Raji (cell line): ENCODE results near the gene ZNF701.

ENCODE experiments used
- POLR2A ChIP-seq: IDR thresholded peaks from 2 replicates; pipeline ENCODE4 v1.6.1; 2011; ENCODE audit warnings: low read depth, low read length, control low read depth; ENCODE audit not compliant: insufficient read depth

The ZNF701 gene

GRCh38 chr19:52570000-52570861, at the start of gene ZNF701:
TSS of gene ZNF701 (plus strand) at chr19:52570287. CDS start at chr19:52574148, 3,861 bp downstream.
- TF ChIP-seq POLR2A: peak; percentile 96

- TF ChIP-seq POLR2A: no peak
Observed at GRCh38 chr19:52522551-52522950, 47.5 kb upstream of the ZNF701 start.

- no peak for TF ChIP-seq POLR2A
Observed at GRCh38 chr19:52524086-52524485, 46.0 kb upstream of the ZNF701 start.

GRCh38 chr19:52527134-52527955, 42.7 kb upstream of the ZNF701 start, which contains the start of gene ZNF808:
TSS of gene ZNF808 (plus strand) at chr19:52527668. CDS start at chr19:52543285, 15,617 bp downstream.
- TF ChIP-seq POLR2A: peak; percentile 77

- TF ChIP-seq POLR2A: no peak
Observed at GRCh38 chr19:52527956-52528351, 42.1 kb upstream of the ZNF701 start.

- no peak for TF ChIP-seq POLR2A
Observed at GRCh38 chr19:52532480-52532879, 37.6 kb upstream of the ZNF701 start.

GRCh38 chr19:52533901-52534300, 36.2 kb upstream of the ZNF701 start:
- TF ChIP-seq POLR2A: no peak

GRCh38 chr19:52535771-52536447, 34.2 kb upstream of the ZNF701 start:
- peak; percentile 73 for TF ChIP-seq POLR2A

- no peak for TF ChIP-seq POLR2A
Observed at GRCh38 chr19:52536448-52536800, 33.7 kb upstream of the ZNF701 start.

- TF ChIP-seq POLR2A: no peak
Observed at GRCh38 chr19:52541608-52542007, 28.5 kb upstream of the ZNF701 start.

GRCh38 chr19:52542984-52543664, 27.0 kb upstream of the ZNF701 start:
- TF ChIP-seq POLR2A: no peak

- TF ChIP-seq POLR2A: no peak
Observed at GRCh38 chr19:52554216-52554971, 15.7 kb upstream of the ZNF701 start.

- no peak for TF ChIP-seq POLR2A
Observed at GRCh38 chr19:52557231-52557995, 12.7 kb upstream of the ZNF701 start.
